ENCODE results near the gene TMEM252.

GRCh38 chr9:68536876-68537615 lies 3.6 kb downstream of the TMEM252 start:
- TF ChIP-seq POLR2AphosphoS5 (IDR thresholded peaks at IDR 0.05; ENCODE audit: low read depth, low read length) = no peak
- TF ChIP-seq POLR2A (IDR thresholded peaks at IDR 0.05; ENCODE audit: low read depth, low read length) = no peak

Data from GM12892 (cell line).